T-cell (primary cell): ENCODE results near the gene MIOS. TPM values are rescaled to one million over a fixed set of nuclear protein-coding genes. Genes with fewer than 3 reads are reported as not detected.

Source experiments
- ATAC-seq, 4 experiments: fragments of 200-7000 bp in 3 of 4; fragments of 150-1000 bp in 1 of 4; cut with Tn5 transposase; replicated peaks in 1 of 4; 1 replicate in 3 of 4; 2 replicates in 1 of 4; pipeline ENCODE4 v1.10.0; 2021; ENCODE audit warnings: moderate library complexity in 3 of 4, mild to moderate bottlenecking in 2 of 4, moderate number of reproducible peaks in 1 of 4
- CTCF ChIA-PET, 2 donors: fragments of 300-600 bp; sonication (Branson Sonifier 250); formaldehyde crosslinking; loops; one replicate each; lab custom pipeline; 2022; ENCODE audit warnings: antibody characterized with exemption in 2 of 2; lab: Charles Lee
- POLR2A ChIA-PET, 2 donors: fragments of 300-600 bp; sonication (Branson Sonifier 250); formaldehyde crosslinking; loops; one replicate each; lab custom pipeline; 2022; ENCODE audit warnings: antibody characterized with exemption in 2 of 2; lab: Charles Lee
- DNase-seq, 35 experiments: peaks; one replicate each; pipeline versions ENCODE4 v3.0.0 to v3.0.0-alpha.2; 2013 to 2023
- H3K27ac ChIP-seq: one replicate; pipeline ENCODE4 v1.5.1; 2013; ENCODE audit warnings: low read length
- H3K27me3 ChIP-seq, 2 experiments: replicated peaks in 1 of 2; 1 replicate in 1 of 2; 2 replicates in 1 of 2; pipeline versions ENCODE4 v1.6.1 to v1.7.0; 2013; ENCODE audit warnings: low read length in 1 of 2, mixed read lengths in 1 of 2; ENCODE audit not compliant: control insufficient read depth in 2 of 2, insufficient read depth in 2 of 2; ENCODE audit errors: extremely low read depth in 1 of 2
- H3K36me3 ChIP-seq, 2 donors: 1 replicate in 1 of 2; 2 replicates in 1 of 2; pipeline versions ENCODE4 v1.6.1 to v1.7.0; 2013; ENCODE audit warnings: low read length in 1 of 2; ENCODE audit not compliant: control insufficient read depth in 2 of 2, insufficient read depth in 1 of 2; ENCODE audit errors: extremely low read depth in 1 of 2
- H3K4me1 ChIP-seq, 2 experiments: 1 replicate in 1 of 2; 2 replicates in 1 of 2; pipeline versions ENCODE4 v1.6.1 to v1.7.0; 2013; ENCODE audit warnings: low read length in 2 of 2, mixed read lengths in 1 of 2; ENCODE audit not compliant: insufficient read depth in 2 of 2, control insufficient read depth in 1 of 2; ENCODE audit errors: extremely low read depth in 1 of 2
- H3K4me3 ChIP-seq, 2 donors: 1 replicate in 1 of 2; 2 replicates in 1 of 2; pipeline versions ENCODE4 v1.5.1 to v1.7.0; 2013; ENCODE audit warnings: mild to moderate bottlenecking in 2 of 2, low read length in 1 of 2, moderate library complexity in 1 of 2; ENCODE audit not compliant: control insufficient read depth in 1 of 2; ENCODE audit errors: extremely low read depth in 1 of 2
- H3K9me3 ChIP-seq: 2 replicates; pipeline ENCODE4 v1.7.0; 2013
- H3K27ac Mint-ChIP-seq, 2 donors: one replicate each; pipeline ENCODE4 v1.8.0; 2020 to 2021; ENCODE audit warnings: mild to moderate bottlenecking in 2 of 2, mixed read lengths in 2 of 2
- H3K27me3 Mint-ChIP-seq, 2 donors: one replicate each; pipeline ENCODE4 v1.8.0; 2021 to 2022; ENCODE audit warnings: mixed read lengths in 2 of 2
- H3K36me3 Mint-ChIP-seq: one replicate; pipeline ENCODE4 v1.8.0; 2021; ENCODE audit warnings: mixed read lengths
- H3K4me1 Mint-ChIP-seq, 3 donors: one replicate each; pipeline ENCODE4 v1.8.0; 2020 to 2022; ENCODE audit warnings: mixed read lengths in 3 of 3, mild to moderate bottlenecking in 1 of 3
- H3K4me3 Mint-ChIP-seq, 3 donors: one replicate each; pipeline ENCODE4 v1.8.0; 2020 to 2022; ENCODE audit warnings: mild to moderate bottlenecking in 3 of 3, mixed read lengths in 3 of 3, moderate library complexity in 3 of 3
- H3K9me3 Mint-ChIP-seq, 3 donors: one replicate each; pipeline ENCODE4 v1.8.0; 2020 to 2022; ENCODE audit warnings: mixed read lengths in 3 of 3
- WGBS: methylation state at CpG from one replicate; pipeline ENCODE4 v1.1.5; 2013; ENCODE audit warnings: missing lambda C conversion rate; ENCODE audit not compliant: insufficient coverage; 5-methylcytosine and 5-hydroxymethylcytosine counted together
- total RNA-seq, 35 experiments: library from RNA in 6 of 35; stranded (reverse) in 6 of 35; fragments of 120-200 nt in 1 of 35; gene quantifications; one replicate each; pipeline versions ENCODE4 v1.2.1 to v1.2.4 and lab custom pipeline; 2013 to 2026

Gene MIOS
- total RNA-seq, 5 donors from 2014 or later (not counting 1 experiment from before 2014, with no cell fraction given): 26.2 to 33.4 (median 28.0) TPM

- no peak for DNase-seq
- Mint-ChIP-seq H3K27ac (no peak overlapping the region), H3K36me3 (peaks cover 5% of the 10 kb centered on the region), H3K27me3 (no peaks in the 10 kb centered on the region), H3K4me1 (no peaks in the 10 kb centered on the region), H3K4me3 (no peak overlapping the region), H3K9me3 (no peaks in the 10 kb centered on the region)
- H3K4me3 ChIP-seq: no peak overlapping the region
- POLR2A ChIA-PET: no interaction called here
- H3K27ac ChIP-seq: no peak overlapping the region
- ATAC-seq: no peak
- CTCF ChIA-PET: interaction anchor here (0.7 to 1.5 kb wide), 3 partner anchors 445 to 451 kb away, joined by 3 to 5 read pairs (median 4); no protein-coding TSS in a partner anchor
- no peaks in the 10 kb centered on the region for H3K36me3 ChIP-seq
- H3K4me1 ChIP-seq: no peaks in the 10 kb centered on the region
- no peaks in the 10 kb centered on the region for H3K27me3 ChIP-seq
- no CpG with 5 or more reads among the region's 3 CpGs for WGBS
- no peaks in the 10 kb centered on the region for H3K9me3 ChIP-seq
Measured at GRCh38 chr7:7550663-7551062, 16.0 kb upstream of the MIOS start.

- H3K9me3 ChIP-seq: no peaks in the 10 kb centered on the region
- Mint-ChIP-seq H3K4me1 (no peaks in the 10 kb centered on the region), H3K27me3 (no peaks in the 10 kb centered on the region), H3K36me3 (peaks cover 5% of the 10 kb centered on the region), H3K27ac (no peak overlapping the region), H3K9me3 (no peaks in the 10 kb centered on the region), H3K4me3 (no peak overlapping the region)
- H3K4me1 ChIP-seq: no peaks in the 10 kb centered on the region
- ChIA-PET CTCF (interaction anchor here in 1 of 2 donors (0.7 kb wide), 1 partner anchor 207 kb away, joined by 3 read pairs; no protein-coding TSS in a partner anchor), POLR2A (no interaction called here)
- H3K4me3 ChIP-seq: no peak overlapping the region
- WGBS: no CpG with 5 or more reads among the region's 2 CpGs
- peaks cover 0 to 7% of the 10 kb centered on the region in 2 experiments for H3K27me3 ChIP-seq
- DNase-seq: no peak
- H3K27ac ChIP-seq: no peak overlapping the region
- no peaks in the 10 kb centered on the region for H3K36me3 ChIP-seq
- no peak for ATAC-seq
Measured at GRCh38 chr7:7552199-7552598, 14.5 kb upstream of the MIOS start.

- Histone ChIP-seq H3K4me1 (no peaks in the 10 kb centered on the region), H3K9me3 (no peaks in the 10 kb centered on the region), H3K4me3 (no peak overlapping the region), H3K27ac (no peak overlapping the region), H3K27me3 (peaks cover 0 to 10% of the 10 kb centered on the region in 2 experiments), H3K36me3 (no peaks in the 10 kb centered on the region)
- H3K4me1 Mint-ChIP-seq: no peaks in the 10 kb centered on the region
- peaks cover 0 to 4% (median 0%) of the 10 kb centered on the region in 3 donors for H3K9me3 Mint-ChIP-seq
- DNase-seq (no peak), ATAC-seq (no peak)
- H3K36me3 Mint-ChIP-seq: peaks cover 15% of the 10 kb centered on the region
- no CpG with 5 or more reads among the region's 1 CpG for WGBS
- ChIA-PET POLR2A (no interaction called here), CTCF (no interaction called here)
- no peak overlapping the region for H3K4me3 Mint-ChIP-seq
- H3K27ac Mint-ChIP-seq: no peak overlapping the region
- no peaks in the 10 kb centered on the region for H3K27me3 Mint-ChIP-seq
Measured at GRCh38 chr7:7553386-7553785, 13.3 kb upstream of the MIOS start.

- DNase-seq (no peak), ATAC-seq (no peak)
- Histone ChIP-seq H3K27me3 (peaks cover 0 to 10% of the 10 kb centered on the region in 2 experiments), H3K27ac (no peak overlapping the region), H3K4me1 (no peaks in the 10 kb centered on the region), H3K9me3 (no peaks in the 10 kb centered on the region), H3K36me3 (no peaks in the 10 kb centered on the region), H3K4me3 (no peak overlapping the region)
- peaks cover 21% of the 10 kb centered on the region for H3K36me3 Mint-ChIP-seq
- no peaks in the 10 kb centered on the region for H3K27me3 Mint-ChIP-seq
- peaks cover 6 to 10% (median 6%) of the 10 kb centered on the region in 3 donors for H3K9me3 Mint-ChIP-seq
- H3K4me1 Mint-ChIP-seq: no peaks in the 10 kb centered on the region
- ChIA-PET POLR2A (no interaction called here), CTCF (no interaction called here)
- no peak overlapping the region for H3K27ac Mint-ChIP-seq
- H3K4me3 Mint-ChIP-seq: no peak overlapping the region
- WGBS: 96% methylated on average over 5 of the region's 5 CpGs
Measured at GRCh38 chr7:7554021-7554432, 12.7 kb upstream of the MIOS start.

- H3K36me3 ChIP-seq: no peaks in the 10 kb centered on the region
- peaks cover 30% of the 10 kb centered on the region for H3K36me3 Mint-ChIP-seq
- no peaks in the 10 kb centered on the region for H3K4me1 ChIP-seq
- H3K27ac ChIP-seq: no peak overlapping the region
- WGBS: 54% methylated on average over 3 of the region's 8 CpGs
- ATAC-seq (no peak), DNase-seq (no peak)
- no peaks in the 10 kb centered on the region for H3K4me1 Mint-ChIP-seq
- H3K27me3 ChIP-seq: peaks cover 0 to 10% of the 10 kb centered on the region in 2 experiments
- peaks cover 9 to 14% (median 12%) of the 10 kb centered on the region in 3 donors for H3K9me3 Mint-ChIP-seq
- no peak overlapping the region for H3K27ac Mint-ChIP-seq
- no peaks in the 10 kb centered on the region for H3K27me3 Mint-ChIP-seq
- no peak overlapping the region for H3K4me3 ChIP-seq
- ChIA-PET CTCF (no interaction called here), POLR2A (no interaction called here)
- H3K4me3 Mint-ChIP-seq: no peak overlapping the region
- H3K9me3 ChIP-seq: no peaks in the 10 kb centered on the region
Measured at GRCh38 chr7:7554649-7555575, 11.8 kb upstream of the MIOS start.

- ATAC-seq (no peak), DNase-seq (no peak)
- Mint-ChIP-seq H3K27ac (no peak overlapping the region), H3K36me3 (peaks cover 30% of the 10 kb centered on the region), H3K4me1 (no peaks in the 10 kb centered on the region), H3K27me3 (no peaks in the 10 kb centered on the region), H3K4me3 (no peak overlapping the region), H3K9me3 (peaks cover 10 to 14% (median 12%) of the 10 kb centered on the region in 3 donors)
- no peak overlapping the region for H3K4me3 ChIP-seq
- ChIA-PET CTCF (interaction anchor here (0.5 to 0.6 kb wide), 2 partner anchors 19 to 1530 kb away, joined by 3 read pairs; no protein-coding TSS in a partner anchor), POLR2A (interaction anchor here in 1 of 2 donors (0.7 kb wide), 1 partner anchor 12 kb away, joined by 3 read pairs; no protein-coding TSS in a partner anchor)
- peaks cover 0 to 10% of the 10 kb centered on the region in 2 experiments for H3K27me3 ChIP-seq
- WGBS: 91% methylated on average over 1 of the region's 1 CpG
- no peak overlapping the region for H3K27ac ChIP-seq
- H3K4me1 ChIP-seq: no peaks in the 10 kb centered on the region
- no peaks in the 10 kb centered on the region for H3K9me3 ChIP-seq
- H3K36me3 ChIP-seq: no peaks in the 10 kb centered on the region
Measured at GRCh38 chr7:7556852-7557251, 9.8 kb upstream of the MIOS start.
